Breast epithelium (tissue), 4 donors: ENCODE measurements around the gene TLE6. TPM values are rescaled to one million over a fixed set of nuclear protein-coding genes. Genes with fewer than 3 reads are reported as not detected.

Source experiments
- DNase-seq, 2 donors: peaks; one replicate each; pipeline ENCODE4 v3.0.0-alpha.2; 2019; ENCODE audit warnings: low spot score in 2 of 2
- H3K27ac ChIP-seq, 2 donors: fragments of 200-600 bp; sonication (generic) in 1 of 2; one replicate each; pipeline ENCODE4 v1.5.1; 2016 to 2019; ENCODE audit warnings: mild to moderate bottlenecking in 1 of 2
- H3K27me3 ChIP-seq, 2 donors: fragments of 200-600 bp; sonication (generic) in 1 of 2; one replicate each; pipeline versions ENCODE4 v1.5.1 to v1.6.0; 2017 to 2019; ENCODE audit warnings: control low read depth in 1 of 2, mild to moderate bottlenecking in 1 of 2
- H3K36me3 ChIP-seq: fragments of 200-600 bp; one replicate; pipeline ENCODE4 v1.5.1; 2019
- H3K4me1 ChIP-seq, 2 donors: fragments of 200-600 bp; sonication (generic); one replicate each; pipeline ENCODE4 v1.5.1; 2016 to 2019; ENCODE audit warnings: control low read depth in 1 of 2
- H3K4me3 ChIP-seq, 3 donors: fragments of 200-600 bp; sonication (generic); 1 replicate in 2 of 3; 2 replicates in 1 of 3; pipeline ENCODE4 v1.5.1; 2016 to 2019; ENCODE audit warnings: mild to moderate bottlenecking in 3 of 3, moderate library complexity in 2 of 3
- H3K9me3 ChIP-seq, 2 donors: fragments of 200-600 bp; sonication (generic) in 1 of 2; one replicate each; pipeline ENCODE4 v1.5.1; 2016 to 2019; ENCODE audit warnings: control low read depth in 1 of 2
- CTCF ChIP-seq, 3 donors: fragments of 450-650 bp; IDR thresholded peaks; one replicate each; pipeline ENCODE4 v1.5.1; 2016 to 2017; ENCODE audit warnings: antibody characterized with exemption in 3 of 3, mild to moderate bottlenecking in 3 of 3, moderate library complexity in 3 of 3
- POLR2A ChIP-seq: fragments of 450-650 bp; IDR thresholded peaks from one replicate; pipeline ENCODE4 v1.6.1; 2016; ENCODE audit warnings: antibody characterized with exemption, mild to moderate bottlenecking, moderate library complexity
- POLR2AphosphoS5 ChIP-seq, 3 donors: sonication (generic); formaldehyde crosslinking; IDR thresholded peaks; one replicate each; pipeline ENCODE4 v1.6.1; 2017; ENCODE audit warnings: antibody characterized with exemption in 3 of 3
- intact Hi-C: fragments of 100-400 bp; cut with DNase I; formaldehyde crosslinking; loops from one replicate; pipeline ENCODE4 v1.15.1; 2023; ENCODE audit warnings: low total_unique reads
- total RNA-seq, 3 donors: library from RNA; depleted of rRNA; stranded (reverse); fragments of >200 nt; gene quantifications; one replicate each; pipeline ENCODE4 v1.1.0, GENCODE V29; 2016

The TLE6 gene
- total RNA-seq, 3 donors from 2014 or later, result 1.6 to 4.3 (median 3.2) TPM

DNA sequence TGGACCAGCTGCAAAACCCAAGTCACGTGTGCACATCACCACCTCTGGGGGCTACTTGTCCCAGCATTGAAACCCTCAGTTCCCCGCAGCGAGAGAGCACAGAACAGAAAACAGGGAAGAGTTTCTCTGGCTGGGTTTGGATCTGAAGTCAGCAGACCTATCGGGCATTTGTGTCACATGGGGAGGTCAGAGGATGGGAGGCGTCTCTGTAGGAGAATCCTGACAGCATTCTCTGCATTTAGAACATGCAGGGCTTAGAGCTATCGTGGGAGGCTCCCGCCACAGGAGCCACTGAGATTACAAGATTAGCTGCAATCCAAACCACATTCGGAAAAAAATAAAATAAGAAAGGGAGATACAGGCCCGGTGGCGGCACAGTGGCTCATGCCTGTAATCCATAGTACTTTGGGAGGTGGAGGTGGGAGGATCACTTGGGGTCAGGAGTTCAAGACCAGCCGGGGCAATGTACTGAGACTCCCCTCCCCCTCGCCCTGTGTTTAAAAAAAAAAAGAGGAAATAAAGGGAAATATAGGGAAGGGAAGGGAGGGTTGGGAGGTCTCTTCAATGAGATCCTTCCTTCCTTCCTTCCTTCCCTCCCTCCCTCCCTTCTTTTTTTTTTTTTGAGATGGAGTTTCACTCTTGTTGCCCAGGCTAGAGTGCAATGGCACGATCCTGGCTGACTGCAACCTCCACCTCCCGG is 2.9 kb upstream of the TLE6 start:
- peak in 1 of 2 donors; percentile 60 for DNase-seq
- Histone ChIP-seq H3K27ac (peak overlapping the region; percentile 72 to 79), H3K27me3 (no peaks in the 10 kb centered on the region), H3K4me1 (peaks cover 14 to 15% of the 10 kb centered on the region in 2 donors), H3K4me3 (no peak overlapping the region), H3K36me3 (no peaks in the 10 kb centered on the region), H3K9me3 (no peaks in the 10 kb centered on the region)
- intact Hi-C loops, result no loop called here
- TF ChIP-seq POLR2A (no peak), POLR2AphosphoS5 (IDR thresholded peaks at IDR 0.05) (peak in 2 of 3 donors; percentile 30 to 38), CTCF (IDR thresholded peaks at IDR 0.05) (no peak)

DNA sequence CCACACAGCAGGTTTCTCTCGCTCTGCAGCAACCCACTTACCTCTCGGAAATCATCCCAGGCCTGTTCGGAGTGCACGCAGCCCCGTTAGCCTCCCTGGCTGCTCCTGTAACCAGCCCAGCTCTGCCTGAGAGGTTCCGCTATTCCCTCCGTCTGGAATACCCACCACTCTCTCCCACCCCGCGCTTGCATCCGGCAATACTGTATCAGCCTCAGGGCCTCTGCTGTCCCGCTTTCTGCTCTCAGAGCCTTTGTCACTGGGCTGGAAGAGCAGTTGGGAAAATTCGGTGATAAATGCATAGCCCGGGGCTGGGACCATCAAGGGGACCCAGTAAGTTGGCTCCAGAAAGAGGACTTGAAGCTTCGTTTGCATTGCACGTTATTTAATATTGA is 759 bp upstream of the TLE6 start:
- Histone ChIP-seq H3K27ac (peak overlapping the region in 1 of 2 donors; percentile 70), H3K9me3 (no peaks in the 10 kb centered on the region), H3K36me3 (no peaks in the 10 kb centered on the region), H3K4me1 (peaks cover 10 to 15% of the 10 kb centered on the region in 2 donors), H3K27me3 (no peaks in the 10 kb centered on the region), H3K4me3 (peak overlapping the region; percentile 37 to 74 (median 50))
- intact Hi-C loops, result no loop called here
- DNase-seq, result no peak
- no peak for TF ChIP-seq POLR2AphosphoS5 (IDR thresholded peaks at IDR 0.05)
- TF ChIP-seq POLR2A, result no peak
- no peak for TF ChIP-seq CTCF (IDR thresholded peaks at IDR 0.05)

GRCh38 chr19:2977746-2978138 is 378 bp downstream of the TLE6 start:
- intact Hi-C loops, result no loop called here
- no peak for DNase-seq
- H3K27ac ChIP-seq, result peak overlapping the region; percentile 41 to 70
- peaks cover 8 to 15% of the 10 kb centered on the region in 2 donors for H3K4me1 ChIP-seq
- no peaks in the 10 kb centered on the region for H3K36me3 ChIP-seq
- no peaks in the 10 kb centered on the region for H3K9me3 ChIP-seq
- no peak for TF ChIP-seq CTCF (IDR thresholded peaks at IDR 0.05)
- TF ChIP-seq POLR2A, result no peak
- no peak for TF ChIP-seq POLR2AphosphoS5 (IDR thresholded peaks at IDR 0.05)
- no peaks in the 10 kb centered on the region for H3K27me3 ChIP-seq
- peak overlapping the region in 2 of 3 donors; percentile 50 to 74 for H3K4me3 ChIP-seq

DNA sequence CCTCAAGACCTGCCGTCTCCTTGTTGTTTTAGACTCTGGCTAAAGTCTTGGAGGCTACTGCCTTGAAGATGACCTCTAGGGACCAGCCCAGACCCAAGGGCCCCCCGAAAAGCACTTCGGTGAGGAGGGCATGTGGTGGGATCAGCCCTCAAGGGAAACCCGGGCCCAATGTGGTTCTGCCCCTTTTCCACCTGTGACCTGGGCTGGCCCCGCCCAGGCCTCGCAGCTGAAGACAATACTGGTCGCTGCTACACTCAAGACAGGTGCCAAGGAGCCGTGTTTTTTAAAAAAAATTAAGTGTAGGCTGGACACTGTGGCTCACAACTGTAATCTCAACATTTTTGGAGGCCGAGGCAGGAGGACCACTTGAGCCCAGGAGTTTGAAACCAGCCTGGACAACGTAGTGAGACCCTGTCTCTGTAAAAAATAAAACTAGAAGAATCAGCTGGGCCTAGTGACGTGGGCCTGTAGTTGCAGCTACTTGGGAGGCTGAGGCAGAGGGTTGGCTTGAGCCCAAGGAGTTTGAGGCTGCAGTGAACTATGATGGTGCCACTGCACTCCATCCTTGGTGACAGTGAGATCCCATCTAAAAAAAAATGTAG is 903 bp downstream of the TLE6 start:
- Histone ChIP-seq H3K36me3 (no peaks in the 10 kb centered on the region), H3K9me3 (no peaks in the 10 kb centered on the region), H3K4me3 (no peak overlapping the region), H3K4me1 (peaks cover 10 to 18% of the 10 kb centered on the region in 2 donors), H3K27me3 (no peaks in the 10 kb centered on the region), H3K27ac (peak overlapping the region; percentile 41 to 70)
- intact Hi-C loops, result no loop called here
- no peak for TF ChIP-seq CTCF (IDR thresholded peaks at IDR 0.05)
- no peak for TF ChIP-seq POLR2A
- TF ChIP-seq POLR2AphosphoS5 (IDR thresholded peaks at IDR 0.05), result no peak
- no peak for DNase-seq

- intact Hi-C loops, result no loop called here
- H3K27ac ChIP-seq, result no peak overlapping the region
- H3K9me3 ChIP-seq, result no peaks in the 10 kb centered on the region
- no peaks in the 10 kb centered on the region for H3K27me3 ChIP-seq
- peaks cover 12 to 21% of the 10 kb centered on the region in 2 donors for H3K4me1 ChIP-seq
- H3K36me3 ChIP-seq, result no peaks in the 10 kb centered on the region
- TF ChIP-seq POLR2A (no peak), CTCF (IDR thresholded peaks at IDR 0.05) (no peak), POLR2AphosphoS5 (IDR thresholded peaks at IDR 0.05) (no peak)
- no peak for DNase-seq
- H3K4me3 ChIP-seq, result no peak overlapping the region
Observed at GRCh38 chr19:2978772-2979171, 1.4 kb downstream of the TLE6 start.
